Fibroblast of skin of right biceps (primary cell): ENCODE data around the gene PRH1.

Experiments
- DNase-seq: peaks from one replicate; pipeline ENCODE4 v3.0.0-alpha.2; 2013

Gene PRH1

GRCh38 chr12:10838461-10838860, 45.6 kb downstream of the PRH1 start:
- DNase-seq, result no peak
